Measurements from ENCODE around the gene HINT1.
"Not testable (repeated sequence)": the region's sequence is repeated elsewhere in the genome, so short reads cannot be mapped to it uniquely, and the experiment has no call there.

HINT1 gene

DNA sequence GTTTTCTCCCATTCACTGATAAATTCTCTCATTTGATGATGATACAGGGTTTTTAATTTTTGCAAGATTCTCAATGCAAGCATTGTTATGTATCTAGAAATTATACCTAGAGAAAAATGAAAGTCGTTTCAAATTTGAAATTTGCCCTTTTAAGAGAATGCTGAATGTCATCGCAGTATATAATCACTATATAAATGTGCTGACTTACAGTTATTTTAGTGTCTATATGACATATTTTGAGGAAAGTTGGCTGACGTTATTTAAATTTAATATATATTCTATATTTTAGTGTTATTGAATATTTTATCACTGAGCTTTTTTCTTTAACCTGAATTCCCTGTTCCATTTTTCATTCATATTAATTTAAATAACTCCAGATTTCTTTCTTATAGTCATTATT, 35.5 kb upstream of the HINT1 start:
- H3K27me3 ChIP-seq (ENCODE audit: insufficient read depth, poor library complexity, severe bottlenecking), result no peaks in the 10 kb centered on the region
- H3K4me3 ChIP-seq (ENCODE audit: severe bottlenecking), result no peak overlapping the region
- TF ChIP-seq, protein P1, sequence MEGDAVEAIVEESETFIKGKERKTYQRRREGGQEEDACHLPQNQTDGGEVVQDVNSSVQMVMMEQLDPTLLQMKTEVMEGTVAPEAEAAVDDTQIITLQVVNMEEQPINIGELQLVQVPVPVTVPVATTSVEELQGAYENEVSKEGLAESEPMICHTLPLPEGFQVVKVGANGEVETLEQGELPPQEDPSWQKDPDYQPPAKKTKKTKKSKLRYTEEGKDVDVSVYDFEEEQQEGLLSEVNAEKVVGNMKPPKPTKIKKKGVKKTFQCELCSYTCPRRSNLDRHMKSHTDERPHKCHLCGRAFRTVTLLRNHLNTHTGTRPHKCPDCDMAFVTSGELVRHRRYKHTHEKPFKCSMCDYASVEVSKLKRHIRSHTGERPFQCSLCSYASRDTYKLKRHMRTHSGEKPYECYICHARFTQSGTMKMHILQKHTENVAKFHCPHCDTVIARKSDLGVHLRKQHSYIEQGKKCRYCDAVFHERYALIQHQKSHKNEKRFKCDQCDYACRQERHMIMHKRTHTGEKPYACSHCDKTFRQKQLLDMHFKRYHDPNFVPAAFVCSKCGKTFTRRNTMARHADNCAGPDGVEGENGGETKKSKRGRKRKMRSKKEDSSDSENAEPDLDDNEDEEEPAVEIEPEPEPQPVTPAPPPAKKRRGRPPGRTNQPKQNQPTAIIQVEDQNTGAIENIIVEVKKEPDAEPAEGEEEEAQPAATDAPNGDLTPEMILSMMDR (IDR thresholded peaks at IDR 0.05; ENCODE audit: poor library complexity, severe bottlenecking), result no peak
- DNase-seq (ENCODE audit: low spot score) (no peak), ATAC-seq (ENCODE audit: low read depth) (no peak)
- H3K9me3 ChIP-seq (ENCODE audit: severe bottlenecking), result no peaks in the 10 kb centered on the region
- H3K4me1 ChIP-seq (ENCODE audit: insufficient read depth, poor library complexity, severe bottlenecking), result no peaks in the 10 kb centered on the region
- H3K36me3 ChIP-seq (ENCODE audit: low read depth), result peaks cover 15% of the 10 kb centered on the region
- H3K27ac ChIP-seq (ENCODE audit: poor library complexity, severe bottlenecking), result no peak overlapping the region

DNA sequence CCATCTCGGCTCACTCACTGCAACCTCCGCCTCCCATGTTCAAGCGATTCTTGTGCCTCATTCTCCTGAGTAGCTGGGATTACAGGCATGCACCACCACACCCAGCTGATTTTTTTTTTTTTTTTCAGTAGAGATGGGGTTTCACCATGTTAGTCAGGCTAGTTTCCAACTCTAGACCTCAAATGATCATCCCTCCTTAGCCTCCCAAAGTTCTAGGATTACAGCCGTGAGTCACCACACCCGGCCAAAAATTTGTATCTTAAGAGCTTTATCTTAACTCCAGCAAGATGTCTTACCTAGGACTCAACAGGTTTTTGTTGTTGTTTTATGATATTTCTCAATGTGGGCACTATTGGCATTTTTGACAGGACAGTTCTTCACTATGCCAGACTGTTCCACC, 33.6 kb upstream of the HINT1 start:
- no peak for DNase-seq (ENCODE audit: low spot score)
- H3K4me3 ChIP-seq (ENCODE audit: severe bottlenecking), result no peak overlapping the region
- TF ChIP-seq, protein P1 (IDR thresholded peaks at IDR 0.05; ENCODE audit: poor library complexity, severe bottlenecking), result no peak

DNA sequence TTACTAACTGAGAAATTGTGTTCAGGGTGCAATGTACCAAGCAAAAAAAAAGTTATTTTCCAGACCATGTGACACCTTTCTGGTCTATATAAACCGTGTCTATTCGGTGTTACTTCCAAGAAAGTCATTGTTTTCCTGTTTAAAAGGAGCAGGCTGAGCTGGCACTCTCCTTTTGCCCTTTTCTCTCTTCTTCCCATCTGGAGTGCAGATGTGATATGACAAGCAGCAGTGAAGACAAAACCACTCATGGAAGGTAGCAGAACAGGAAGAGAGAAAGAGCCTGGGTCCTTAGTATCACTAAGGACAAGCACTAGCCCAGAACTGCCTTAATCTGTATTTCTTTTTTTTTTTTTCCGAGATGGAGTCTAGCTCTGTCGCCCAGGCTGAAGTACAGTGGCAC, 31.3 kb upstream of the HINT1 start:
- ATAC-seq (ENCODE audit: low read depth) (no peak), DNase-seq (ENCODE audit: low spot score) (no peak)
- Histone ChIP-seq H3K9me3 (ENCODE audit: severe bottlenecking) (no peaks in the 10 kb centered on the region), H3K4me1 (ENCODE audit: insufficient read depth, poor library complexity, severe bottlenecking) (no peaks in the 10 kb centered on the region), H3K27me3 (ENCODE audit: insufficient read depth, poor library complexity, severe bottlenecking) (no peaks in the 10 kb centered on the region), H3K36me3 (ENCODE audit: low read depth) (peaks cover 19% of the 10 kb centered on the region), H3K4me3 (ENCODE audit: severe bottlenecking) (no peak overlapping the region), H3K27ac (ENCODE audit: poor library complexity, severe bottlenecking) (no peak overlapping the region)
- TF ChIP-seq, protein P1 (IDR thresholded peaks at IDR 0.05; ENCODE audit: poor library complexity, severe bottlenecking), result no peak

More for the DNA sequence above, 33.6 kb upstream of the HINT1 start:
- no peaks in the 10 kb centered on the region for H3K4me1 ChIP-seq (ENCODE audit: insufficient read depth, poor library complexity, severe bottlenecking)
- peaks cover 15% of the 10 kb centered on the region for H3K36me3 ChIP-seq (ENCODE audit: low read depth)
- no peaks in the 10 kb centered on the region for H3K9me3 ChIP-seq (ENCODE audit: severe bottlenecking)
- no peaks in the 10 kb centered on the region for H3K27me3 ChIP-seq (ENCODE audit: insufficient read depth, poor library complexity, severe bottlenecking)
- ATAC-seq (ENCODE audit: low read depth), result 0 out of 3 replicates have a peak, but pooled peaks have one; percentile 35
- no peak overlapping the region for H3K27ac ChIP-seq (ENCODE audit: poor library complexity, severe bottlenecking)

DNA sequence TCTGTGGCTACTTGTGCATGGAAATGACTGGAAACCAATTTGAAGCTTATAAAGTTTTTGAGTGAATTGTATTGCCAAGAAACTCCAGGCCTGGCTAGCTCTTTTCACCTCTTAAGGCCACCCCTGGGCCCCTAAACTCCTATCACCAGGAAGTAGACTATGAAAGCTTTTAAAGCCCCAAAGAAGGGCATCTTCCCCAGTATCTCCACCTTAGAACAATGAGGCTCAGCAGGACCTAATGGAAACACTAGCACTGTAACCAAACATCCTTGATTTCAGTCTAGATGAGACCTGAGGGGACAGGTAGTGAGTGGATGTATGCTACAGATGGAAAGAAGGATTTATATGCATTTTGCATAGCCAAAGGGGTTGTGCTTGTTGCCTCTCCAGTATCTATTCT, 30.6 kb upstream of the HINT1 start:
- ATAC-seq (ENCODE audit: low read depth) (no peak), DNase-seq (ENCODE audit: low spot score) (no peak)
- Histone ChIP-seq H3K27ac (ENCODE audit: poor library complexity, severe bottlenecking) (no peak overlapping the region), H3K4me3 (ENCODE audit: severe bottlenecking) (no peak overlapping the region), H3K4me1 (ENCODE audit: insufficient read depth, poor library complexity, severe bottlenecking) (no peaks in the 10 kb centered on the region), H3K27me3 (ENCODE audit: insufficient read depth, poor library complexity, severe bottlenecking) (no peaks in the 10 kb centered on the region), H3K9me3 (ENCODE audit: severe bottlenecking) (no peaks in the 10 kb centered on the region), H3K36me3 (ENCODE audit: low read depth) (peaks cover 24% of the 10 kb centered on the region)
- TF ChIP-seq, protein P1 (IDR thresholded peaks at IDR 0.05; ENCODE audit: poor library complexity, severe bottlenecking), result no peak

DNA sequence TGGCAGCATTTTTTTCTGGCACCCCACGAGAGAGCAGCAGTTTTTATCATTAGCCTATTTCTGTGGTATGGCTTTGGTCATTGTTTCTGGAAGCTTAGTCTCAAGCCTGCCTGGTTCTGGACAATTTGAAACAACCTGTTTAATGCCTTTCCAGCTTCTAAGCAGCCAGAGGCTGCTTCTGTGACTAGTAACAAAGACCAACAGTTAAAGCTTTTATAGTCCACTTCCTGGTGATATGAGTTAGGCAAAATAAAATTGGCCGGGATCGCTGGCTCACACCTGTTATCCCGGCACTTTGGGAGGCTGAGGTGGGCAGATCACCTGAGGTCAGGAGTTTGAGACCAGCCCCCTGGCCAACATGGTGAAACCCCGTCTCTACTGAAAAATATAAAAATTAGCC, 29.7 kb upstream of the HINT1 start:
- DNase-seq (ENCODE audit: low spot score) (no peak), ATAC-seq (ENCODE audit: low read depth) (no peak)
- TF ChIP-seq, protein P1 (IDR thresholded peaks at IDR 0.05; ENCODE audit: poor library complexity, severe bottlenecking), result no peak
- Histone ChIP-seq H3K36me3 (ENCODE audit: low read depth) (peaks cover 15% of the 10 kb centered on the region), H3K27ac (ENCODE audit: poor library complexity, severe bottlenecking) (no peak overlapping the region), H3K4me3 (ENCODE audit: severe bottlenecking) (no peak overlapping the region), H3K27me3 (ENCODE audit: insufficient read depth, poor library complexity, severe bottlenecking) (no peaks in the 10 kb centered on the region), H3K4me1 (ENCODE audit: insufficient read depth, poor library complexity, severe bottlenecking) (no peaks in the 10 kb centered on the region), H3K9me3 (ENCODE audit: severe bottlenecking) (no peaks in the 10 kb centered on the region)

DNA sequence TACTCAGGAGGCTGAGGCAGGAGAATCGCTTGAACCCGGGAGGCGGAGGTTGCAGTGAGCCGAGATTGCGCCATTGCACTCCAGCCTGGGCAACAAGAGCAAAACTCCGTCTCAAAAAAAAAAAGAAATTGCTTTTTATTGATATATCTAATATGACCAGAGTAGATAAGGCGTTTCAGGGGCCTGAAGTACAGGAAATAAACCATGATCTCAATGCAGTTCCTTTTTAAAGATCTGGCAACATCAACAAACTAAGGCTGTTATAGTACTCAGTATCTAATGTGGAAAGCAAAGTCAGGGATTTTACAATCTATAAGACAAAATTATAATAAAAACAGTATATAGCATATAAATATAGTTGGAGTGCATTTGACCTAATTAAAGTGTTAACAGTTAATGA, 28.8 kb upstream of the HINT1 start:
- not testable (repeated sequence) for DNase-seq (ENCODE audit: low spot score); ATAC-seq (ENCODE audit: low read depth); H3K4me1 ChIP-seq (ENCODE audit: insufficient read depth, poor library complexity, severe bottlenecking); H3K4me3 ChIP-seq (ENCODE audit: severe bottlenecking); H3K27me3 ChIP-seq (ENCODE audit: insufficient read depth, poor library complexity, severe bottlenecking); H3K9me3 ChIP-seq (ENCODE audit: severe bottlenecking); H3K27ac ChIP-seq (ENCODE audit: poor library complexity, severe bottlenecking)
- H3K36me3 ChIP-seq (ENCODE audit: low read depth), result peaks cover 12% of the 10 kb centered on the region
